GM19324 (cell line): Measurements from ENCODE around the gene RALB.
"Not testable (repeated sequence)": the region's sequence is repeated elsewhere in the genome, so short reads cannot be mapped to it uniquely, and the experiment has no call there.

Source experiments
- ATAC-seq: cut with Tn5 transposase; IDR thresholded peaks from one replicate; pipeline ENCODE4 v1.9.1; 2021; ENCODE audit warnings: mild to moderate bottlenecking, moderate library complexity; ENCODE audit not compliant: unreplicated experiment, low FRiP score

The RALB gene

DNA sequence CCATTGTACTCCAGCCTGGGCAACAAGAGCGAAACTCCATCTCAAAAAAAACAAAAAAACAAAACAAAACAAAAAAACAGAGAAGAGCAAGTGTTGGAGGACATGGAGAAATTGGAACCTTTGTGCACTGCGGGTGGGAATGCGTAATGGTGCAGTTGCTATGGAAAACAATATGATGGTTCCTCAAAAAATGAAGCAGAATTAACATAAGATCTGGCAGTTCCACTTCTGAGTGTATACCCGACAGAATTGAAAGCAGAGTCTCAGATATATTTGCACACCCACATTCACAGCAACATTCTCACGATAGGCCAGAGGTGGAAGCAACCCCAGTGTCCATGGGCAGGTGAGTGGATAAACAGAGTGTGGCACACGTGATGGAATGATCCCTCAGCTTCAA is 11.0 kb upstream of the RALB start:
- no peak for ATAC-seq

DNA sequence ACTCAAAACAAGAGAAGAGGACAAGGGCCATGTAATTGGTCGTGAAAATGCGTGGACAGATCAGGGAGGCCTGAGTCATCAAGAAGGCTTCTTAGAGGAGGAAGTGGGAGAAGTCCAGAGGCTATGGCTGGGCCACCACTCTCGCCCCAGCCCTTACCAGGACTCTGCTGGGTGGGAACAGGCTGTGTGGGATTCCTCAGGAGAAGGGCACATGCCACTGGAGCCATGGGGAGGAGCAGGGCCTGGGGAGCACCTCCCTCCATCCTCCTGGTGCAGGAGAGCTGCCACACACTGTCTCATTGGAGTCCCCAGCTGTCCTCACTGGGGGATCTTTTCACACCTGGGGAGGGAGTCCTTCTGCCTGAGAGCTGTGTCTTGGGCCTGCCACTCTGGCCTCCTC is 9.4 kb upstream of the RALB start:
- ATAC-seq = no peak

DNA sequence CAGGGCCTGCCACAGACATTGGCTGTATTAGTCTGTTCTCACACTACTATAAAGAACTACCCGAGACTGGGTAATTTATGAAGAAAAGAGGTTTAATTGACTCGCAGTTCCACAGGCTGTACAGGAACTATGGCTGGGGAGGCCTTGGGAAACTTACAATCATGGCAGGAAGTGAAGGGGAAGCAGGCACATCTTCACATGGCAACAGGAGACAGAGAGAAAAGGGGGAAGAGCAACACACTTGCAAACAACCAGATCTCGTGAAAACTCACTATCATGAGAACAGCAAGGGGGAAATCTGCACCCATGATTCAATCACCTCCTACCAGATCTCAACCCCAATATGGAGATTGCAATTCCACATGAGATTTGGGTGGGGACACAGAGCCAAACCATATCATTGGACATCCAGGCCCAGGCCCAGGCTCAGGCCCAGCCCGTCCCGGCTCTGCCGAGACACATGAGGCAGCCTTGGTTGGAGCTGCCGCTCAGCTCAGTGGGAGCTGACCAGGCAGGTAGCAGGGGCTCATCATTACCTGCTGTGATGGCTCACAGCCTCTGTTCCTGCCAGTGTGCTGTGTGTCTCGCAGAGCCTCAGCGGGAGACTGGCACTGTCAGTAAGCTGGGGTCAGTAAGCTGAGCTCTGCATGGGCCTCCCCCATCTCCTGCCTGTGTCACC is 8.6 kb upstream of the RALB start:
- no peak for ATAC-seq

- ATAC-seq = no peak
Measured at GRCh38 chr2:120244656-120245519, 7.8 kb upstream of the RALB start.

DNA sequence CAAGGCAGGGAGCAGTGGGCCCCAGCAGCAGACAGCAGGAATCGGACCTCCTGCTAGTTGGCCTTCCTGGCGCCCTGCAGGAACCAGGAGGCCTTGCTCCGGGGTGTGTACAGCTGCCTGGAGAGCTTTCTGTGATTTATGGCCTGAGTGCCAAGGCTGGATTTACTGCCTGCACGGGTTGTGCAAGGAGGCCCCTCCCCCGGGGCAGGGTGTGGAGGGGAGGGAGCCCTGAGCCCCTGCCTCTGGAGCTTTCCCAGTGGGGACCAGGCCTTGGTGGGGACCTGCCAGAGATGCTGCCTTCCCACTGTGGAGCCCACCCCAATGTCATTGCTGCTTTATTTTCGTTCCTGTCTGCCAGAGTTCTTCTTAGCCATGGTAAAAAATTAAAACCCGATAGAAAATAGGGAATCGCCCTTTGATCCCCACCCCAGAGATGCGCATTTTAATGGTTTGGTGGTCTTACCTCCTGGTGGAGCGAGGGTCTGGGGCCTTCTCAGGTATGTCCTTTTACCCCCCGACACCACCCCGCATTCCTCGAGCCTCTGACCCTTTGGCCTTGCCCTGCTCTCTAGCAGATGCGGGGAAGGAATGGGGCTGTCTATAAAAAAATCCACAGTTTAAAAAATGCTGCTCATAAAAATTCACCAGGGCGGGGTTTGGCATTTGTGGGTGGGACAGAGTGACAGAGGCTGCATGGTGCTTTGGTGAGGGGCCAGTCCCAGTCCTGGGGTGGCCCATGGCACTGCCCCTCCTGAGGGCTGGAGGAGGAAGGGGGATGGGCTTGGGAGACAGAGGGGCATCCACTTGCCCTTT is 6.9 kb upstream of the RALB start:
- ATAC-seq = no peak

DNA sequence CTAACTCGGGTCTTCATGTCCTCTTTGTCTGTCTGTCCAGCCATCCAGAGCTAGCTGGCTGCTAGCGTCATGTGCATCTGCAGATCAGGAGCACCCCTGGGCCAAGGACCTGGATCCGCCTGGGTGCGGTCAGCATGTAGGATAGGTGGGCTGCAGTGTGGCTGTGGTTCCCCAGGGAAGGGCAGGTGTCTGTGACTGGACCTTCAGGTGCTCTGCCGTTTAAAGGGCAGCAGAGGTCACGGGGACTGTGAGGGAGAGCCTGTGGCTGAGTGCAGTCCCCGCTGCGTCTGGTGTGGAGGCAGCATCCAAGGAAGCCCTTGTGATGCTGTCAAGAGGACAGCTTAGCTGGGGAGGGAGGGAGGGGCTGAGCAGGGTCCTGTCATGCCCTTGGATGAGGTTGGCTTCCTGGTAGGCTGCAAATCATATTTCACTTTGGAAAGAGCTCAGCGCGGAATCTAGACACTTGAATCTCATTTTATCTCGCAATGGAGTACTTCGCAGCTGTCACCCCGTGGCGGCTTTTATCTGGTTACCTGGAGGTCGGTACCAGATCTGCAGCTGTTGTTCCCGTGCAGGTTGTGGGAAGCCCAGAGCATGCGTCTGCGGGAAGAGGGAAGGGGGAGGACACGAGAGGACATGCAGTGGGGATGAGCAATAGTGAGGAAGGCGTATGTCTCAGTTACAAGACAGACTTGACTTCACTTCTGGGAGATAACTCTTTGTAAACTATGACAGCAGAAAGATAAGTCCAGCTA is 5.9 kb upstream of the RALB start:
- ATAC-seq = no peak

DNA sequence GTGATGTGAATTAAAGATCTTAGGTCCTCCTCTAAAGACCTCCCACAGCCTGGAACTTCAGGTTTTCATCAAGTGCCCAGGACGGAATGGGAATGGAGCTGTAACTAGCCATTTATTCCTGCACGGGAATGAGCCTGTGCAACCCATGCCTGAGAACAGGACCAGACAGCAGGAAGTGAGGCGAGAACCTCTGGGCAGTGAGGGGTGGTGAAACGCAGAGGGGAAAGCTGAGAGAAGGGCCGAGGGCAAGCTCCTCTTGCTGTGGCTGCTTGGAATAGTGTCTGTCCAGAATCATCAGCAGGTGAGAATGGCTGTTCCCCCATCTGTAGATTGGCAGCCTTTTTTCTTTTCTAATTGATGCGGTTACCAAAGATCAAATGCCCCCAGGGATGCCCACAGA is 4.8 kb upstream of the RALB start:
- ATAC-seq = no peak

DNA sequence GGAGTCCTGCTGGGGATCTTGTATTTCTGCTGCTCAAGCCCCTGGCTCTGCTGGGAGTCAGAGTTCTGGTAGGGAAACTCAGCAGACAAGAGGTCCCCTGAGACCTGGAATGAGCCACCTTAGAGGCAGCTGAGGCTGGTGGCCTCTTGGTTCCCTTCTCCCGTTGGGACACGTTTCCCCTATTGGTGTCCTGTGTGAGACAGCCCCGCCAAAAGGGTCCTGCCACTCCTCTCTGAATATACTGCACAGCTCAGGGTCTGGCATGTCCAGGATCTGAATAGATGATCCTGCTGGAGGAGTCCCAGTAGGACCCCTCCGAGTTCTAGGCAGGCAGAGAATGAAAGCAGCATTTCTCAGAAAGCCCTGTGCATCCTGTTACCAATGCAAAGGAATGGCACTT is 2.0 kb upstream of the RALB start:
- no peak for ATAC-seq

- ATAC-seq = no peak
Measured at GRCh38 chr2:120251078-120251477, 1.6 kb upstream of the RALB start.

DNA sequence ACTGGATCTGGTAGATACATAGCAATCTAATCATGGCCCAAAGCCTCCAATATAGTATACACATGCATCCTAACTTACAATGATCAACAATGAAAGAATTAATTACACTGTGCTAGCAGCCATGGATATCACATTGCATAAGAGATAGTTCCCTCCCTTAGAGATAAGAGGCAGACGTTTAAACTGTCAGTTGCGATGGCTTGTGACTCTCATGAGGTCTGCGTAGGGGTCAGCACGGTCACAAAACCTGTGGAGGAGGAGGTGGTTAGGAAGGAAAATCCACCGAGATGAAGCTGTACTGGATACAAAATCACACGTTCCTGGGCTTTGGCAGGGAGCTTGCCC is 800 bp upstream of the RALB start:
- ATAC-seq = no peak

DNA sequence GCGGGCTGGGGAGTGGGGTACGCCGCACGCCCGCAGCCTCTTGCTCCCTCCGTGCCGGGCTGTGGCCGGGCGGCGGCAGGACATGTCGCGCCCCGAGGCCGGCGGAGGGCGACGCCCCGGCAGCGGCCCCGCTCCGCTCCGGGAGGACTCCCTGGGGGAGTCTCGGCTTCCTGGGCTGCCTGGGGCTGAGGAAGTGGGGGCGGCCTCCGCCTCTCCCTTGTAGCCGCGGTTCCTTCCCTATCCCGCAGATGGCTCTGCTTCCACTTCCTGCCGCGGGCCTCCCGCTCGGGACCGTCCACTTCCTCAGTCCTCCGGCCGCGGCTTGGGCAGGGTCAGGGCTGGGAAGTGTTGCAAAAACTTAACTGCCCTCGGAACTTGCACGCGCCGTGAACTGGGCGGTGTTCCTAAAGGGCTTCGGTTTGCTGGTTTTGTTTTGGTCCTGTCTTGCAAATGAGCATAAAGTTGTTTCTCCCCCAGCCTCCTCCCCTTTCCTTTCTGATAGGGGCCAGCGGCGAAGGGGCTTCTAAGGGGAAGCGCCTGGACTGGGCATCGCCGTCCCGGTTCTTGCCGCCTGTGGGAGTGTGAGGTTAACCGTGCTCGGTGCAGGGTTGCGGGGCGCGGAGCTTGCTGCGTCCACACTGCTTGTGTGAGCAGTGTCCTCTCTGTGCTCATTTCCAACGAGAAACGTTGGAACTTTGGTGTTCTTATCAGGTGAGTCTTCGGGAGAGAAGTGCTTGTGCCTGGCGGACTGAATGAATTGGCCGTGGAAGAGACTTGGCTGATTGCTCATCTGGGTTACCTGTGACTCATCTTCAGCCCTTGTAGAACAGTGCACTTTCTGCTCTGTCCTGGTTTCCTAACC is 600 bp downstream of the RALB start:
- peak; percentile 29 for ATAC-seq

GRCh38 chr2:120254178-120254577 is 1.5 kb downstream of the RALB start:
- no peak for ATAC-seq

GRCh38 chr2:120255071-120255470 is 2.4 kb downstream of the RALB start:
- no peak for ATAC-seq

DNA sequence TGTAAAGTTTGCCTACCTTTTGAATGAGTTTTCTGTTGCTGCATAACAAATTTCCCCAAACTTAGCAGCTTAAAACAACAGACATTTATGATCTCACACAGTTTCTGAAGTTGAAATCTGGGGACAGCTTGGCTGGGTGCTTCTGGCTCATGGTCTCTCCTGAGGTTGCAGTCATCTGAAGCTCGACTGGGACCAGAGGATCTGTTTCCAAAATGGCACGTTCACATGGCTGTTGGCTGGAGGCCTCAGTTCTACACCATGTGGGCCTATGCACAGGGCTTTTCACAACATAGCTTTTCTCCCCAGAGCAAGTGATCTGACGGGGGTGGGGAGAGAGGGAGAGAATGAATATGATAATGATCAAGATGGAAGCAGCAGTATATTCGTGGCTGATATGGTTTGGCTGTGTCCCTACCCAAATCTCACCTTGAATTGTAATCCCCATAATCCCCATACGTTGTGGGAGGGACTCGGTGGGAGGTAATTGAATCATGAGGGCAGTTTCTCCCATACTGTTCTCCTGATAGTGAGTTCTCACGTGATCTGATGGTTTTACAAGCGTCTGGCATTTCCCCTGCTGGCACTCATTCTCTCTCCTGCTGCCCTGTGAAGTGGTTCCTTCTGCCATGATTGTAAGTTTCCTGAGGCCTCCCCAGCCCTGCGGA is 3.5 kb downstream of the RALB start:
- ATAC-seq = no peak

- ATAC-seq = no peak
Measured at GRCh38 chr2:120256651-120257000, 4.0 kb downstream of the RALB start.

GRCh38 chr2:120257522-120257921 is 4.9 kb downstream of the RALB start:
- no peak for ATAC-seq

GRCh38 chr2:120258196-120258595 is 5.5 kb downstream of the RALB start:
- ATAC-seq = no peak

DNA sequence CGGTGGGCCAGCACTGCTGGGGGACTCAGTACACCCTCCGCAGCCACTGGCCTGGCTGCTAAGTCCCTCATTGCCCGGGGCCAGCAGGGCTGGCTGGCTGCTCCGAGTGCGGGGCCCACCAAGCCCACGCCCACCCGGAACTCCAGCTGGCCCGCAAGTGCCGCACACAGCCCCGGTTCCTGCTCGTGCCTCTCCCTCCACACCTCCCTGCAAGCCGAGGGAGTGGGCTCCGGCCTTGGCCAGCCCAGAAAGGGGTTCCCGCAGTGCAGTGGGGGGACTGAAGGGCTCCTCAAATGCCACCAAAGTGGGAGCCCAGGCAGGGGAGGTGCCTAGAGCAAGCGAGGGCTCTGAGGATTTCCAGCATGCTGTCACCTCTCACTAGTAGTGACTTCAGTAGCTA is 7.3 kb downstream of the RALB start:
- ATAC-seq = not testable (repeated sequence)

GRCh38 chr2:120260736-120261135 is 8.1 kb downstream of the RALB start:
- ATAC-seq = no peak
